ENCODE results near the gene CD69.
A peak's percentile ranks its signal among the peaks of the same experiment; 100 is the strongest.
"Not testable (repeated sequence)": the region's sequence is repeated elsewhere in the genome, so short reads cannot be mapped to it uniquely, and the experiment has no call there.

The CD69 gene

DNA sequence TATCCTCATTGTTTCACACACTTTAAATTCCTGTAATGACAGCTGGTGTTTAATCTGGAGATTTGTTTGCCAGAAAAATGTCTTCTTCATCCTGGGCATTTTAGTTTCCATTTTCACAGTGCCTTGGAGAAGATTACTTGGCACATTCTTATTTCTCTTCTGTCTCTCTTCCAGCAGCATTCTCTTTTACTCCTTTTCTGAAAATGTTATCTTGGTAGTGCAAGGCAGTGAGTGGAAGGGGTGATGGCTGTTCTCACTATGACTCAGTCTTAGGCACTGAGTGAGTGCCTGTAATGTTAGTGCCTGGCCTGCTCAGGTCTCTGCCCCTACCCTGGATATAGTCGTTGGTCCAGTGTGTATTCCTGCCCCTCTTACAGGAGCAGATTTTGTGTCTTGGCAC is 40.9 kb downstream of the CD69 start:
- no peak for DNase-seq (ENCODE audit: low read depth in 2 of 2)

GRCh38 chr12:9718968-9719367 is 41.7 kb downstream of the CD69 start:
- DNase-seq (ENCODE audit: low read depth in 2 of 2): no peak

DNA sequence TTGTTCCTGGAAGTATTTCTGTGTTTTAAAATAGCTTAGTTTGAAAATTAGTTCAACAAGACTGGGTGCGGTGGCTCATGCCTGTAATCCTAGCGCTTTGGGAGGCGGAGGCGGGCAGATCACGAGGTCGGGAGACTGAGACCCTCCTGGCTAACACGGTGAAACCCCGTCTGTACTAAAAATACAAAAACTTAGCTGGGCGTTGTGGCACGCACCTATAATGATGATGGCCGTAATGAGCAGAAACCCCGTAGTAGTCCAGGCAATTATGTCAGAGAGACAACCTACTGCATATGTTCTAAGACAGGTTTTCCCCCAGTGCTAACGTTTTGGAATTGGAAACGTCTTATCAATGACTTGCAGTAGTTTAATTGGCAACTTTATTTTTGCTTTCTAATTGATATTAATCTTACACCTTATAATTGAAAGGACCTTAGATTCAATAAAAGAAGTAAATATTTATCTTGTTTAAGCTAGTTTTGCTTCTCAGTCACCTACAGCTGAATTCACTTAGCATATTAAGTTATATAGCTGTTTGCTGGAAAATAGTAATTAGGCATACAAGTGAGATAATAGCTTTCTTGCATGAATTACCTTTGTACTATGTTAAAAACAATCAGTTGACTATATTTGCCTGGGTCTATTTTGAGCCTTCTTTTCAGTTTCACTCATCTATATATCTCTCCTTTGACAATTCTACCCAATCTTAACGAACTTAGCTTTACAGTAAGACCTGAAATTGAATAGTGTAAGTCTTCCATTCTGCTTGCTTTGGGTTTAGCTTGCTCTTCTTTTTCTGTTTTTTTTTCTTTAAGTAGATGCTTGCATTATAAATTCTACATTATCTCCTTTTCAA is 43.4 kb downstream of the CD69 start:
- no peak for DNase-seq (ENCODE audit: low read depth in 2 of 2)

GRCh38 chr12:9713032-9713558 is 47.6 kb downstream of the CD69 start:
- DNase-seq (ENCODE audit: low read depth in 2 of 2): not testable (repeated sequence)

GRCh38 chr12:9711664-9712063 is 49.0 kb downstream of the CD69 start:
- no peak for DNase-seq (ENCODE audit: low read depth in 2 of 2)

- no peak for DNase-seq (ENCODE audit: low read depth in 2 of 2)
Observed at GRCh38 chr12:9710584-9711375, 49.9 kb downstream of the CD69 start.

GRCh38 chr12:9708853-9709252 is 51.8 kb downstream of the CD69 start:
- DNase-seq (ENCODE audit: low read depth in 2 of 2): no peak

- peak; percentile 34 to 43 for DNase-seq (ENCODE audit: low read depth in 2 of 2)
Observed at GRCh38 chr12:9707864-9708808, 52.6 kb downstream of the CD69 start.

DNA sequence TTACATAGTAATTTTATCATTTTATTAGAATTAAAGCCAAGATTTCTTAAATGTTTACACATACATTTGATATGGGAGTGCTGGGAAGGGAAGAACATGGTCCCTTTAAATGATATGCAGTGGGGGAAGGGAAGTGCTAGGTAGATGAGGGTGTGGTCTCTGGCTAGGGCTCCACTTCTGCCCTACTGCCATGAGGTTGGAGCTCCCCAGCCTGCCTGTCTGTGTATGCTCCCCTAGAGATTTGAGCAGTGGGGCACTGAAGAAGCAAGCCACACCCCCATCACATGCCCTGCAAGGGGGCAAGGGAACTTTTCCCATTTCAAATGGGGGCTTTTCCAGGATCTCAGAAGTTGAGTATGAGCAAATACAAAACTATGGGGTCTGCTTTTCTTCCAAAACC is 53.3 kb downstream of the CD69 start:
- DNase-seq (ENCODE audit: low read depth in 2 of 2): no peak

DNA sequence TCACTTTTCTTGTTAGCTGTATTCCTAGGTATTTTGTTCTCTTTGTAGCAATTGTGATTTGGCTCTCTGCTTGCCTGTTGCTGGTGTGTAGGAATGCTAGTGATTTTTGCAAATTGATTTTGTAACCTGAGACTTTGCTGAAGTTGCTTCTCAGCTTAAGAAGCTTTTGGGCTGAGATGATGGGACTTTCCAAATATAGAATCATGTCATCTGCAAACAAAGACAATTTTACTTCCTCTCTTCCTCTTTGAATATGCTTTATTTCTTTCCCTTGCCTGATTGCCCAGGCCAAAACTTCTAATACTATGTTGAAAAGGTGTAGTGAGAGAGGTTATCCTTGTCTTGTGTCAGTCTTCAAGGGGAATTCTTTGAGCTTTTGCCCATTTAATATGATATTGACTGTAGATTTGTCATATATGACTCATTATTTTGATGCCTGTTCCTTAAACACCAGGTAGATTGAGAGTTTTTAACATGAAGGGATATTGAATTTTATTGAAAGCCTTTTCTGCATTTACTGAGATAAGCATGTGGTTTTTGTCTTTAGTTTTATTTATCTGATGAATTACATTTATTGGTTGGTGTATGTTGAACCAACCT is 54.5 kb downstream of the CD69 start:
- DNase-seq (ENCODE audit: low read depth in 2 of 2): no peak

GRCh38 chr12:9704561-9704960 is 56.1 kb downstream of the CD69 start:
- DNase-seq (ENCODE audit: low read depth in 2 of 2): not testable (repeated sequence)
